IMR-90 (cell line): ENCODE results near the gene PET117. TPM values are rescaled to one million over a fixed set of nuclear protein-coding genes. Genes with fewer than 3 reads are reported as not detected.

Source experiments
- ATAC-seq: fragments of 200-7000 bp; cut with Tn5 transposase; 2 replicates; pipeline ENCODE4 v1.9.1; 2020; ENCODE audit warnings: low read depth, mild to moderate bottlenecking, moderate library complexity
- BruUV-seq: library from RNA; stranded (reverse); fragments of 400-500 nt; replicated peaks from 2 replicates; lab custom pipeline; 2021; lab: Mats Ljungman, UMichigan
- CTCF ChIA-PET: fragments of 300-600 bp; formaldehyde crosslinking; extraction: SDS; loops from one replicate; lab custom pipeline; 2021; ENCODE audit warnings: antibody characterized with exemption; lab: Yijun Ruan, JAX
- POLR2A ChIA-PET: fragments of 300-600 bp; sonication (Branson Sonifier 250); formaldehyde crosslinking; loops from one replicate; lab custom pipeline; 2022; ENCODE audit warnings: antibody characterized with exemption; ENCODE audit not compliant: unreplicated experiment; lab: Charles Lee
- DNase-seq: peaks from one replicate; pipeline ENCODE4 v3.0.0; 2013
- H2AFZ ChIP-seq: replicated peaks from 2 replicates; pipeline ENCODE3; 2013; ENCODE audit warnings: low read length, mild to moderate bottlenecking; ENCODE audit not compliant: poor library complexity
- H2AK5ac ChIP-seq: 2 replicates; pipeline ENCODE4 v1.6.1; 2013; ENCODE audit warnings: low read depth, low read length, inconsistent platforms
- H2AK9ac ChIP-seq: replicated peaks from 2 replicates; pipeline ENCODE3; 2013; ENCODE audit warnings: mild to moderate bottlenecking, low read depth, low read length, moderate library complexity; ENCODE audit not compliant: poor library complexity
- H2BK120ac ChIP-seq: 2 replicates; pipeline ENCODE4 v1.6.1; 2013; ENCODE audit warnings: low read depth, low read length, inconsistent platforms
- H2BK15ac ChIP-seq: 3 replicates; pipeline ENCODE4 v1.6.1; 2013; ENCODE audit warnings: low read depth, low read length, inconsistent platforms
- H2BK20ac ChIP-seq: 2 replicates; pipeline ENCODE4 v1.6.1; 2013; ENCODE audit warnings: low read depth, mild to moderate bottlenecking, inconsistent platforms, low read length, moderate library complexity
- H2BK5ac ChIP-seq: 2 replicates; pipeline ENCODE4 v1.6.1; 2013; ENCODE audit warnings: mild to moderate bottlenecking, low read depth, low read length, inconsistent platforms; ENCODE audit not compliant: poor library complexity, severe bottlenecking
- H3K14ac ChIP-seq: replicated peaks from 2 replicates; pipeline ENCODE4 v1.6.1; 2013; ENCODE audit warnings: low read depth, low read length, inconsistent platforms
- H3K18ac ChIP-seq: 2 replicates; pipeline ENCODE4 v1.6.1; 2013; ENCODE audit warnings: low read depth, low read length, control low read depth
- H3K23ac ChIP-seq: 2 replicates; pipeline ENCODE4 v1.6.1; 2013; ENCODE audit warnings: low read depth, low read length, inconsistent platforms
- H3K27ac ChIP-seq: 2 replicates; pipeline ENCODE4 v1.5.1; 2013; ENCODE audit warnings: mild to moderate bottlenecking, control low read depth, low read length; ENCODE audit not compliant: insufficient read depth
- H3K27me3 ChIP-seq: 2 replicates; pipeline ENCODE4 v1.6.1; 2013; ENCODE audit warnings: low read length; ENCODE audit not compliant: control insufficient read depth, insufficient read depth
- H3K36me3 ChIP-seq: 2 replicates; pipeline ENCODE4 v1.6.1; 2013; ENCODE audit warnings: low read length, mixed read lengths; ENCODE audit not compliant: control insufficient read depth, insufficient read depth
- H3K4ac ChIP-seq: 2 replicates; pipeline ENCODE4 v1.6.1; 2013; ENCODE audit warnings: low read depth, low read length, inconsistent platforms
- H3K4me1 ChIP-seq: 2 replicates; pipeline ENCODE4 v1.6.1; 2013; ENCODE audit warnings: low read length, mixed read lengths; ENCODE audit not compliant: control insufficient read depth, insufficient read depth
- H3K4me2 ChIP-seq: 2 replicates; pipeline ENCODE4 v1.6.1; 2013; ENCODE audit warnings: low read depth, mild to moderate bottlenecking, control low read depth, low read length, moderate library complexity
- H3K4me3 ChIP-seq: 2 replicates; pipeline ENCODE4 v1.5.1; 2013; ENCODE audit warnings: low read depth, mild to moderate bottlenecking, control low read depth, low read length, moderate library complexity; ENCODE audit not compliant: insufficient read depth
- H3K56ac ChIP-seq: 2 replicates; pipeline ENCODE4 v1.6.1; 2013; ENCODE audit warnings: low read length, inconsistent platforms; ENCODE audit not compliant: insufficient read depth; ENCODE audit errors: extremely low read depth
- H3K79me1 ChIP-seq, 2 experiments: 2 replicates each; pipeline ENCODE4 v1.6.1; 2013; ENCODE audit warnings: low read length in 2 of 2, inconsistent platforms in 1 of 2, low read depth in 1 of 2
- H3K9ac ChIP-seq: 2 replicates; pipeline ENCODE4 v1.6.1; 2013; ENCODE audit warnings: low read depth, low read length, control low read depth
- H3K9me1 ChIP-seq: 2 replicates; pipeline ENCODE4 v1.6.1; 2013; ENCODE audit warnings: low read length, inconsistent platforms; ENCODE audit not compliant: insufficient read depth
- H3K9me3 ChIP-seq: 2 replicates; pipeline ENCODE4 v1.6.1; 2013; ENCODE audit warnings: low read length; ENCODE audit not compliant: control insufficient read depth, insufficient read depth
- H4K20me1 ChIP-seq: 2 replicates; pipeline ENCODE4 v1.6.1; 2013; ENCODE audit warnings: low read length, inconsistent platforms; ENCODE audit not compliant: insufficient read depth
- H4K5ac ChIP-seq: 2 replicates; pipeline ENCODE4 v1.6.1; 2013; ENCODE audit warnings: mild to moderate bottlenecking, low read depth, low read length, control low read depth
- H4K8ac ChIP-seq, 2 experiments: 2 replicates each; pipeline ENCODE4 v1.6.1; 2013; ENCODE audit warnings: low read depth in 2 of 2, low read length in 2 of 2, control low read depth in 1 of 2, inconsistent platforms in 1 of 2
- H4K91ac ChIP-seq: 2 replicates; pipeline ENCODE4 v1.6.1; 2013; ENCODE audit warnings: low read depth, low read length, inconsistent platforms; ENCODE audit not compliant: insufficient read depth
- BHLHE40 ChIP-seq: fragments of 150-350 bp; IDR thresholded peaks from 2 replicates; pipeline ENCODE4 v1.6.1; 2016; ENCODE audit warnings: mild to moderate bottlenecking, low read depth, low read length
- FOS ChIP-seq: fragments of 150-350 bp; IDR thresholded peaks from 2 replicates; pipeline ENCODE4 v1.6.1; 2016; ENCODE audit warnings: low read depth, low read length
- WGBS, 2 experiments: methylation state at CpG; one replicate each; pipeline versions ENCODE4 v1.1.5 to v1.1.7; 2013; ENCODE audit warnings: missing lambda C conversion rate in 2 of 2; ENCODE audit not compliant: insufficient read length in 1 of 2; ENCODE audit errors: extremely low coverage in 2 of 2; 5-methylcytosine and 5-hydroxymethylcytosine counted together
- dilution Hi-C: fragments of 300-500 bp; cut with HindIII; formaldehyde crosslinking; loops from one replicate; pipeline ENCODE4 v1.14.3; 2018; ENCODE audit warnings: low sequenced_read_pairs; ENCODE audit not compliant: unreplicated experiment
- in situ Hi-C: fragments of 300-500 bp; cut with MboI; formaldehyde crosslinking; loops from 3 replicates; pipeline ENCODE4 v1.14.3; 2019; ENCODE audit warnings: low sequenced_read_pairs, inconsistent platforms, mixed read lengths
- intact Hi-C: fragments of 100-400 bp; cut with micrococcal nuclease; formaldehyde crosslinking; loops from 2 replicates; pipeline ENCODE4 v1.10.0; 2022
- polyA plus RNA-seq, 3 experiments: library from polyadenylated mRNA; depleted of rRNA; stranded (reverse); fragments of >200 nt; gene quantifications; 2 replicates each; pipeline ENCODE4 v1.2.3, GENCODE V29; 2012; ENCODE audit warnings: low replicate concordance in 1 of 3
- total RNA-seq: library from RNA; depleted of rRNA; stranded (reverse); fragments of >200 nt; gene quantifications from 2 replicates; pipeline ENCODE4 v1.2.3, GENCODE V29; 2012

PET117 gene
- total and polyA plus RNA-seq, 2 of the 4 experiments (the other 2 are of a cell fraction), result 3.9 to 8.3 TPM

GRCh38 chr20:18093388-18093787, 44.3 kb upstream of the PET117 start:
- Histone ChIP-seq H2AK5ac (no peak overlapping the region), H2AK9ac (peak overlapping the region; percentile 72), H3K27me3 (peaks cover 4% of the 10 kb centered on the region), H3K23ac (no peak overlapping the region), H3K9me1 (no peaks in the 10 kb centered on the region), H2BK20ac (no peak overlapping the region), H4K8ac (no peak overlapping the region), H3K4me2 (no peak overlapping the region), H3K9me3 (no peaks in the 10 kb centered on the region), H2AFZ (no peak overlapping the region), H4K91ac (no peak overlapping the region), H2BK15ac (no peak overlapping the region), H3K18ac (no peak overlapping the region), H3K56ac (no peak overlapping the region), H3K79me1 (no peaks in the 10 kb centered on the region), H3K36me3 (no peaks in the 10 kb centered on the region), H2BK120ac (no peak overlapping the region), H3K4ac (no peak overlapping the region), H3K9ac (no peak overlapping the region), H3K14ac (no peak overlapping the region), H4K20me1 (no peaks in the 10 kb centered on the region), H2BK5ac (no peak overlapping the region), H3K4me3 (no peak overlapping the region), H3K4me1 (no peaks in the 10 kb centered on the region), H4K5ac (no peak overlapping the region), H3K27ac (no peak overlapping the region)
- no TSS peak for BruUV-seq
- ChIA-PET CTCF (no interaction called here), POLR2A (no interaction called here)
- WGBS, 2 experiments, result 0% methylated on average over 1 of the region's 10 CpGs; no CpG with 5 or more reads in 1 of the 2 experiments
- in situ Hi-C loops, result no loop called here
- intact Hi-C loops, result no loop called here
- no peak for TF ChIP-seq FOS
- TF ChIP-seq BHLHE40, result no peak
- no peak for ATAC-seq
- no peak for DNase-seq
- dilution Hi-C loops, result no loop called here
